Gastrocnemius medialis (tissue), 4 donors: ENCODE results near the gene MOSPD3. TPM values are rescaled to one million over a fixed set of nuclear protein-coding genes. Genes with fewer than 3 reads are reported as not detected.

Source experiments
- ATAC-seq, 2 donors: fragments of 150-250 bp; one replicate each; pipeline ENCODE4 v1.9.1; 2016
- DNase-seq, 2 donors: peaks; one replicate each; pipeline ENCODE4 v3.0.0-alpha.2; 2019
- H3K27ac ChIP-seq, 4 donors: fragments of 200-600 bp; sonication (generic); 1 replicate in 1 of 4; 2 replicates in 3 of 4; pipeline ENCODE4 v1.5.1; 2016 to 2018; ENCODE audit warnings: mild to moderate bottlenecking in 2 of 4, moderate library complexity in 1 of 4
- H3K27me3 ChIP-seq, 3 donors: fragments of 200-600 bp; sonication (generic) in 2 of 3; 1 replicate in 1 of 3; 2 replicates in 2 of 3; pipeline versions ENCODE4 v1.5.1 to v1.6.0; 2016 to 2019; ENCODE audit warnings: mild to moderate bottlenecking in 1 of 3, moderate library complexity in 1 of 3
- H3K36me3 ChIP-seq, 2 donors: fragments of 200-600 bp; sonication (generic) in 1 of 2; one replicate each; pipeline ENCODE4 v1.5.1; 2017 to 2018
- H3K4me1 ChIP-seq, 2 donors: fragments of 200-600 bp; sonication (generic) in 1 of 2; one replicate each; pipeline ENCODE4 v1.5.1; 2016 to 2017; ENCODE audit warnings: mild to moderate bottlenecking in 2 of 2
- H3K4me3 ChIP-seq, 4 donors: fragments of 200-600 bp; sonication (generic) in 3 of 4; 1 replicate in 1 of 4; 2 replicates in 3 of 4; pipeline ENCODE4 v1.5.1; 2016 to 2019; ENCODE audit warnings: mild to moderate bottlenecking in 2 of 4
- H3K9me3 ChIP-seq, 3 donors: fragments of 200-600 bp; sonication (generic) in 2 of 3; 1 replicate in 1 of 3; 2 replicates in 2 of 3; pipeline ENCODE4 v1.5.1; 2016 to 2019
- CTCF ChIP-seq, 5 experiments: fragments of 450-650 bp in 3 of 5; fragments of 200-600 bp in 2 of 5; sonication (generic) in 2 of 5; IDR thresholded peaks in 4 of 5; conservative IDR thresholded peaks in 1 of 5; 1 replicate in 4 of 5; 2 replicates in 1 of 5; pipeline ENCODE4 v1.5.1; 2016 to 2019; ENCODE audit warnings: antibody characterized with exemption in 5 of 5, mild to moderate bottlenecking in 3 of 5, moderate library complexity in 3 of 5
- POLR2A ChIP-seq, 2 donors: fragments of 450-650 bp; IDR thresholded peaks; one replicate each; pipeline ENCODE4 v1.6.1; 2017; ENCODE audit warnings: antibody characterized with exemption in 2 of 2, mild to moderate bottlenecking in 2 of 2, moderate library complexity in 2 of 2
- in situ Hi-C, 4 donors: fragments of 200-750 bp; cut with MboI; loops; one replicate each; pipeline versions ENCODE4 v1.15.0 to v1.8.0; 2017; ENCODE audit warnings: low sequenced_read_pairs in 4 of 4
- intact Hi-C: fragments of 100-400 bp; cut with DNase I; formaldehyde crosslinking; loops from one replicate; pipeline ENCODE4 v1.15.1; 2023; ENCODE audit warnings: low total_unique reads
- total RNA-seq, 4 donors: library from RNA; depleted of rRNA; stranded (reverse); fragments of >200 nt; gene quantifications; one replicate each; pipeline versions ENCODE4 v1.1.0 to v1.2.3, GENCODE V29; 2016

The MOSPD3 gene
- total RNA-seq, 4 donors from 2014 or later: 3.5 to 9.1 (median 4.6) TPM

GRCh38 chr7:100572281-100572948 is 39.9 kb upstream of the MOSPD3 start:
- TF ChIP-seq CTCF (IDR thresholded peaks at IDR 0.05 in 4 of 5, conservative IDR thresholded peaks at IDR 0.05 in 1 of 5) (no peak), POLR2A (IDR thresholded peaks at IDR 0.05) (no peak)
- in situ Hi-C loops: loop anchor here in 1 of 4 donors (25.0 kb wide), 1 partner anchor 110 kb away; the partner anchor contains the start of gene SPACDR
- Histone ChIP-seq H3K36me3 (peaks cover 0 to 41% of the 10 kb centered on the region in 2 donors), H3K9me3 (no peaks in the 10 kb centered on the region), H3K4me3 (no peak overlapping the region), H3K27ac (no peak overlapping the region), H3K4me1 (peaks cover 8 to 14% of the 10 kb centered on the region in 2 donors), H3K27me3 (peaks cover 12 to 46% (median 22%) of the 10 kb centered on the region in 3 donors)
- no peak for DNase-seq
- ATAC-seq: no peak
- intact Hi-C loops: no loop called here

GRCh38 chr7:100572949-100573675 is 39.2 kb upstream of the MOSPD3 start:
- peaks cover 12 to 46% (median 22%) of the 10 kb centered on the region in 3 donors for H3K27me3 ChIP-seq
- TF ChIP-seq POLR2A (IDR thresholded peaks at IDR 0.05) (no peak), CTCF (IDR thresholded peaks at IDR 0.05 in 4 of 5, conservative IDR thresholded peaks at IDR 0.05 in 1 of 5) (no peak)
- ATAC-seq: no peak
- no peaks in the 10 kb centered on the region for H3K9me3 ChIP-seq
- DNase-seq: no peak
- no peak overlapping the region for H3K4me3 ChIP-seq
- H3K4me1 ChIP-seq: peaks cover 8 to 14% of the 10 kb centered on the region in 2 donors
- intact Hi-C loops: no loop called here
- H3K36me3 ChIP-seq: peaks cover 0 to 48% of the 10 kb centered on the region in 2 donors
- no peak overlapping the region for H3K27ac ChIP-seq
- in situ Hi-C loops: loop anchor here in 1 of 4 donors (25.0 kb wide), 1 partner anchor 111 kb away; the partner anchor contains the start of gene SPACDR

DNA sequence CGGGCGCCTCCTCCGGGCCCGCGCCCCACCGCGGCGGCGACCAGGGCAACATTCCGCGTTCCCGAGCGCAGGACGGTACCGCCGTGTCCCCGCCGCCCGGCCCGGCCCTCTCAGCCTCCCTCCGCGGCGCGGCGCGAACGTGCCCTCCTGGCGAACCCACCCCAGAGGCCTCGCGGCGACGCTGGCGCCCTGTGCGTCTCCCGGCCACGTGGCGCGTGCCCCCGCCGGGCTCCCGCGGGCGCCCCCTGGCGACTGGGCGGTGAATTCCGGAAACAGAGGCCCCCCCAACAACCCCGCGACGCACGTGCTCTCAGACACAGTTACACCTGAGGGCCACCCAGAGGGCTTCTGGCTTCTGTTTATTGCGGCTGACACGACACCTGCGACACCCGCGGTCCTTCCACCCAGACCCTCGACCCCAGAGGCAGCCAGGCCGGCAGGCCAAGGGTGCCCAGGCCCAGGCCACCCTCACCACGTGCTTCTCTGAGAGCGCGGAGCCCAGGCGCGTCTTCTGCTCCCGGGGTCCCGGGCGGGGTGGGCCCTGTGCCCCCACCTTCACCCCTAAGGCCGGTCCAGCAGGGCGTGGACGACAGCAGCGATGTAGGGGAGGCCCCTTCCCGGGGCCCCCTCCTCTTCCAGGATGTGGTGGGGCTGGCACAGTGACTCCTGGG is 38.5 kb upstream of the MOSPD3 start, which contains the start of gene SAP25:
TSS of gene SAP25 (minus strand) at position 210 of the 671 bp plus-strand sequence. CDS start at position 52, 158 bp downstream.
- Histone ChIP-seq H3K9me3 (no peaks in the 10 kb centered on the region), H3K27me3 (peaks cover 12 to 46% (median 22%) of the 10 kb centered on the region in 3 donors), H3K4me3 (no peak within 1 kb of the TSS), H3K4me1 (peaks cover 8 to 14% of the 10 kb centered on the region in 2 donors), H3K27ac (no peak within 1 kb of the TSS), H3K36me3 (peaks cover 0 to 55% of the 10 kb centered on the region in 2 donors)
- TF ChIP-seq POLR2A (IDR thresholded peaks at IDR 0.05): no peak
- TF ChIP-seq CTCF (IDR thresholded peaks at IDR 0.05 in 4 of 5, conservative IDR thresholded peaks at IDR 0.05 in 1 of 5): no peak
- intact Hi-C loops (no loop called here), in situ Hi-C loops (loop anchor here in 1 of 4 donors (25.0 kb wide), 1 partner anchor 112 kb away; the partner anchor contains the start of gene SPACDR)
- no peak for ATAC-seq
- DNase-seq: no peak

GRCh38 chr7:100574362-100575205 is 37.8 kb upstream of the MOSPD3 start:
- Histone ChIP-seq H3K27ac (no peak overlapping the region), H3K27me3 (peaks cover 12 to 41% (median 22%) of the 10 kb centered on the region in 3 donors), H3K9me3 (no peaks in the 10 kb centered on the region), H3K4me3 (no peak overlapping the region), H3K4me1 (peaks cover 7 to 11% of the 10 kb centered on the region in 2 donors), H3K36me3 (peaks cover 0 to 63% of the 10 kb centered on the region in 2 donors)
- no peak for ATAC-seq
- intact Hi-C loops: no loop called here
- no peak for DNase-seq
- no peak for TF ChIP-seq CTCF (IDR thresholded peaks at IDR 0.05 in 4 of 5, conservative IDR thresholded peaks at IDR 0.05 in 1 of 5)
- TF ChIP-seq POLR2A (IDR thresholded peaks at IDR 0.05): no peak
- in situ Hi-C loops: loop anchor here in 2 of 4 donors (25.0 kb wide), 2 partner anchors 112 to 288 kb away; partner anchors contain the start of genes SLC12A9 (in 1 of the 2), SPACDR (in 1 of the 2) and TRIP6 (in 1 of the 2)
